ENCODE data around the gene CFAP99.

DNA sequence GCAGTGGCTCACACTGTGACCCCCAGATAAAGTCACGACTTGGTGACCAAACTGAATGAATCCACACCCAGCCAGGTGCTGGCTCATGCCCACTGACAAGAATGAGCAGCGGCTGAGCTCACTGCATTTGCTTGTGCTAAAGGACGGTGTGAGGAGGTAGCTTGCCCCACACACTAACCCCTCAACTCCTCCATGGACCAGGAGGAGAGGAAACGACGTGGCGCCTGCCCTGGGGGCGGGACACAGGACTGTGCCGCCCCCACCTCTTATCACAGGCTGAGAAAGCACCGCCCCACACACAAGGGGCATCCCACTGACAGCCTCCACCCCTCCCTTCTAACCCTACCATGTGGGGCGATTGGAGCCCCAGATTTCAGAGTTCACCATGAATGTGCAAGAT, 43.3 kb upstream of the CFAP99 start:
- TF ChIP-seq CTCF (IDR thresholded peaks at IDR 0.05; ENCODE audit: borderline replicate concordance, extremely low read depth, low read length, poor library complexity, severe bottlenecking) = no peak
- no peak for TF ChIP-seq EZH2 (IDR thresholded peaks at IDR 0.05; ENCODE audit: borderline replicate concordance, low read depth, low read length, severe bottlenecking)
